ENCODE results near the gene NOS1AP. TPM values are rescaled to one million over a fixed set of nuclear protein-coding genes. Genes with fewer than 3 reads are reported as not detected.

Gene NOS1AP
- total RNA-seq, 1 donor from 2014 or later, result 0.79 TPM

GRCh38 chr1:162067466-162067865, 2.0 kb upstream of the NOS1AP start:
- DNase-seq (ENCODE audit: low read depth), result no peak
- TF ChIP-seq, protein P1, sequence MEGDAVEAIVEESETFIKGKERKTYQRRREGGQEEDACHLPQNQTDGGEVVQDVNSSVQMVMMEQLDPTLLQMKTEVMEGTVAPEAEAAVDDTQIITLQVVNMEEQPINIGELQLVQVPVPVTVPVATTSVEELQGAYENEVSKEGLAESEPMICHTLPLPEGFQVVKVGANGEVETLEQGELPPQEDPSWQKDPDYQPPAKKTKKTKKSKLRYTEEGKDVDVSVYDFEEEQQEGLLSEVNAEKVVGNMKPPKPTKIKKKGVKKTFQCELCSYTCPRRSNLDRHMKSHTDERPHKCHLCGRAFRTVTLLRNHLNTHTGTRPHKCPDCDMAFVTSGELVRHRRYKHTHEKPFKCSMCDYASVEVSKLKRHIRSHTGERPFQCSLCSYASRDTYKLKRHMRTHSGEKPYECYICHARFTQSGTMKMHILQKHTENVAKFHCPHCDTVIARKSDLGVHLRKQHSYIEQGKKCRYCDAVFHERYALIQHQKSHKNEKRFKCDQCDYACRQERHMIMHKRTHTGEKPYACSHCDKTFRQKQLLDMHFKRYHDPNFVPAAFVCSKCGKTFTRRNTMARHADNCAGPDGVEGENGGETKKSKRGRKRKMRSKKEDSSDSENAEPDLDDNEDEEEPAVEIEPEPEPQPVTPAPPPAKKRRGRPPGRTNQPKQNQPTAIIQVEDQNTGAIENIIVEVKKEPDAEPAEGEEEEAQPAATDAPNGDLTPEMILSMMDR (IDR thresholded peaks at IDR 0.05; ENCODE audit: insufficient read depth, low read length, poor library complexity, severe bottlenecking), result no peak
- Histone ChIP-seq H3K27me3 (ENCODE audit: control insufficient read depth, insufficient read depth, low read length) (no peaks in the 10 kb centered on the region), H3K4me3 (ENCODE audit: low read depth, low read length) (no peak overlapping the region), H3K36me3 (ENCODE audit: control insufficient read depth, insufficient read depth, low read length) (no peaks in the 10 kb centered on the region)

- Histone ChIP-seq H3K27me3 (ENCODE audit: control insufficient read depth, insufficient read depth, low read length) (no peaks in the 10 kb centered on the region), H3K36me3 (ENCODE audit: control insufficient read depth, insufficient read depth, low read length) (no peaks in the 10 kb centered on the region)
These were observed 1.2 kb upstream of the NOS1AP start for GRCh38 chr1:162068301-162068700.

DNA sequence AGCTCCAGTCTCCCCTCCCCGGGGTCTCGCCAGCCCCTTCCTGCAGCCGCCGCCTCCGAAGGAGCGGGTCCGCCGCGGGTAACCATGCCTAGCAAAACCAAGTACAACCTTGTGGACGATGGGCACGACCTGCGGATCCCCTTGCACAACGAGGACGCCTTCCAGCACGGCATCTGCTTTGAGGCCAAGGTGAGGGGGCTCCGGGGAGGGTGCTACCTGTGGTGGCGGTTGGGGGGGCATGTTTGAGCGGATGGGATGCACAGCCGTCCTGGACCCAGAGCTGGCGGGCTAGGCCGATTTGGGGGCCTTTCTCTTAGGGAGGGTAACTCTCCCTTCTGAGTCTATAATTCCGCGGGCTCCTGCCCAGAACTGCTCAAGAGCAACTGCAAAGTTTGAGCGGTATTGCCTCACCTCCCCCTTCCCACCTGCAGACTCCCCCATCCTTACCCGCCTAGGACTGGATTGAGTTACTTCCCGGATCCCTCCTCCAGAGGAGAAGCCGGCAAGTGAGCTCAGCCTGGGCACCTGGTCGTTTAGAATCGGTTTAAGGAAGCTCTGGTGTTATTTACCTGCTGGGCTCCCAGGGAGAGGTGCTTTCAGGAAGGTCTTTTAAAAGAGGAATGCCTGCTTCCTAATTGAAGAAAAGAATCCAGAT, 730 bp downstream of the NOS1AP start:
- Histone ChIP-seq H3K4me3 (ENCODE audit: low read depth, low read length) (peak overlapping the region; percentile 67), H3K27me3 (ENCODE audit: control insufficient read depth, insufficient read depth, low read length) (no peaks in the 10 kb centered on the region), H3K36me3 (ENCODE audit: control insufficient read depth, insufficient read depth, low read length) (no peaks in the 10 kb centered on the region)
- DNase-seq (ENCODE audit: low read depth), result no peak
- TF ChIP-seq, protein P1 (IDR thresholded peaks at IDR 0.05; ENCODE audit: insufficient read depth, low read length, poor library complexity, severe bottlenecking), result no peak

More at GRCh38 chr1:162068301-162068700, 1.2 kb upstream of the NOS1AP start:
- TF ChIP-seq, protein P1 (IDR thresholded peaks at IDR 0.05; ENCODE audit: insufficient read depth, low read length, poor library complexity, severe bottlenecking), result no peak
- no peak for DNase-seq (ENCODE audit: low read depth)
- H3K4me3 ChIP-seq (ENCODE audit: low read depth, low read length), result no peak overlapping the region

DNA sequence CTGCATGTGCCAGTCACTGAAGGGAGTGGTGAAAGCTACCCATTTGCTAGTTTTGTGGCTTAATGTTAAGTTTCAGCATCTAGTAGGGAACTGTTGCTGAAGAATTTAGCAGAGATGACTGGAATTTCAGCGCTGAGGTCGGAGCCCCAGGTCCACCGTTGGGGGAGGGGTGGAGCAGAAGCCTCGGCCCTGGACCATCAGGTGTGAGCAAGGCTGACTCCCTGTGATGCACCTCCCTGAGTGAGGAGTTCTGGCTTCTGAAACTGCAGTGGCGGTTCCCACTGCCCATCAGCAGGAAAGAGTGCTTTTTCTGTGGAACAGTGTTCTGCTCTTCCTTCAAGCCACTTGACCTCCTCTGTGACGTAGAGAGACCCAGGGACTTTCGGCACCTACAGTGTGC, 1.3 kb downstream of the NOS1AP start:
- Histone ChIP-seq H3K4me3 (ENCODE audit: low read depth, low read length) (peak overlapping the region; percentile 67), H3K27me3 (ENCODE audit: control insufficient read depth, insufficient read depth, low read length) (no peaks in the 10 kb centered on the region), H3K36me3 (ENCODE audit: control insufficient read depth, insufficient read depth, low read length) (no peaks in the 10 kb centered on the region)
- DNase-seq (ENCODE audit: low read depth), result no peak
- TF ChIP-seq, protein P1 (IDR thresholded peaks at IDR 0.05; ENCODE audit: insufficient read depth, low read length, poor library complexity, severe bottlenecking), result no peak

GRCh38 chr1:162072740-162073139, 3.2 kb downstream of the NOS1AP start:
- Histone ChIP-seq H3K4me3 (ENCODE audit: low read depth, low read length) (no peak overlapping the region), H3K36me3 (ENCODE audit: control insufficient read depth, insufficient read depth, low read length) (no peaks in the 10 kb centered on the region), H3K27me3 (ENCODE audit: control insufficient read depth, insufficient read depth, low read length) (no peaks in the 10 kb centered on the region)
- no peak for DNase-seq (ENCODE audit: low read depth)
- TF ChIP-seq, protein P1 (IDR thresholded peaks at IDR 0.05; ENCODE audit: insufficient read depth, low read length, poor library complexity, severe bottlenecking), result no peak

All from kidney epithelial cell (primary cell).